Upper lobe of left lung (tissue), 6 donors: Measurements from ENCODE around the gene CCN5. TPM values are rescaled to one million over a fixed set of nuclear protein-coding genes. Genes with fewer than 3 reads are reported as not detected.

Experiments used
- ATAC-seq, 2 donors: fragments of 200-7000 bp; cut with Tn5 transposase; one replicate each; pipeline ENCODE4 v1.9.1; 2022; ENCODE audit warnings: mild to moderate bottlenecking in 2 of 2, moderate library complexity in 2 of 2; ENCODE audit not compliant: low FRiP score in 2 of 2
- DNase-seq, 2 donors: peaks; one replicate each; pipeline ENCODE4 v3.0.0-alpha.2; 2019 to 2020
- H3K27ac ChIP-seq, 4 donors: fragments of 200-600 bp; sonication (generic); one replicate each; pipeline ENCODE4 v1.5.1; 2016 to 2019
- H3K27me3 ChIP-seq, 4 donors: fragments of 200-600 bp; sonication (generic); one replicate each; pipeline ENCODE4 v1.5.1; 2017 to 2019
- H3K36me3 ChIP-seq, 4 donors: fragments of 200-600 bp; sonication (generic); one replicate each; pipeline ENCODE4 v1.5.1; 2016 to 2019
- H3K4me1 ChIP-seq, 4 donors: fragments of 200-600 bp; sonication (generic); one replicate each; pipeline ENCODE4 v1.5.1; 2018 to 2019
- H3K4me3 ChIP-seq, 4 donors: fragments of 200-600 bp; sonication (generic); one replicate each; pipeline ENCODE4 v1.5.1; 2017 to 2019; ENCODE audit warnings: mild to moderate bottlenecking in 2 of 4, moderate library complexity in 1 of 4
- H3K9me3 ChIP-seq, 4 donors: fragments of 200-600 bp; sonication (generic); one replicate each; pipeline ENCODE4 v1.5.1; 2018 to 2019
- EP300 ChIP-seq, 4 donors: sonication (generic); formaldehyde crosslinking; IDR thresholded peaks; one replicate each; pipeline ENCODE4 v1.5.1; 2017; ENCODE audit warnings: antibody characterized with exemption in 4 of 4, control low read depth in 2 of 4
- POLR2A ChIP-seq, 4 donors: fragments of 450-650 bp; IDR thresholded peaks; one replicate each; pipeline ENCODE4 v1.5.1; 2016 to 2017; ENCODE audit warnings: antibody characterized with exemption in 4 of 4, mild to moderate bottlenecking in 2 of 4
- POLR2AphosphoS5 ChIP-seq, 2 donors: sonication (generic); formaldehyde crosslinking; IDR thresholded peaks; one replicate each; pipeline ENCODE4 v1.5.1; 2017; ENCODE audit warnings: antibody characterized with exemption in 2 of 2
- WGBS, 2 donors: methylation state at CpG; one replicate each; pipeline ENCODE4 v1.1.5; 2017 to 2018; 5-methylcytosine and 5-hydroxymethylcytosine counted together
- total RNA-seq, 6 donors: library from RNA; depleted of rRNA in 4 of 6; stranded (reverse); fragments of >200 nt in 4 of 6; gene quantifications; one replicate each; pipeline versions ENCODE4 v1.1.0 to v1.2.1, GENCODE V29; 2016 to 2021
- TF ChIP-seq, protein P1 (sequence below), 6 experiments: fragments of 450-650 bp in 4 of 6; fragments of 200-600 bp in 2 of 6; sonication (generic) in 2 of 6; IDR thresholded peaks; one replicate each; pipeline ENCODE4 v1.5.1; 2016 to 2019; ENCODE audit warnings: antibody characterized with exemption in 6 of 6
- donor health status: DM: no; HTN: no; CAD: no; lungs with moderate emphysema.
- donor health status: DM: no; HTN: yes; CAD: no; lungs with severe emphysema.

CCN5 gene
- total RNA-seq, 6 donors from 2014 or later = 44.9 to 168 (median 122) TPM

DNA sequence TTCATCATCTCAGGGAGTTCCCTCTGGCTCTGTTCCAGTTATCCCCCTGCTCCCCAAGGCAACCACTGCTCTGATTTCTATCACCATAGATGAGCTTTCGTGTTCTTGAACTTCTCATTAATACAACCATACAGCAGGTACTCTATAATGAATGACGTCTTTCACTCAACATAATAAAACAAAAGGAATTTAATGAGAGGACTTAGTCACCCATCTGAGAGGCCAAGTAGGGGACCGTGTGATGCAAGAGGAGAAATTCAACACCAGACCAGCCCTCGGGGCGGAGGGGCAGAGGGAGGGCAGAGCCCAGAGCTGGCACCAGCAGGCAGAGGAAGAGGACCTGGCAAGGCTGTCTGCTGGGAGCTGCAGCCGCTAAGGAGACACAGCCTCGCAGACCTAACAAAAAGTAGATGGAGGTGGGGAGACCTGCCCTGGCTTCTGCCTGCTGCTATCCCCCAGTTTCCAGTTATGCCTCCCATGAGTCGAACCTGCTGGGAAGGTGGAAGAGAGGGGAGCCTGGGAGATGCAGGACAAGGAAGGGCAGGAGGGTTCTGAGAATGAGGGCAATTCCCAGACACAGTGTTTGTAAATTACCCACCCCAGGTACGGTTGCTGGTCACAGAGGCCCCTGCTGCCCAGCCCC, 13.8 kb downstream of the CCN5 start:
- DNase-seq = peak in 1 of 2 donors; percentile 90
- H3K4me3 ChIP-seq = no peak overlapping the region
- H3K9me3 ChIP-seq = no peaks in the 10 kb centered on the region
- peak; percentile 74 to 90 for ATAC-seq
- no peaks in the 10 kb centered on the region for H3K27me3 ChIP-seq
- H3K27ac ChIP-seq = no peak overlapping the region
- 22 to 31% methylated on average over 9 of the region's 9 CpGs for WGBS, 2 donors
- TF ChIP-seq EP300 (IDR thresholded peaks at IDR 0.05) (peak in 1 of 4 donors; percentile 84), POLR2A (IDR thresholded peaks at IDR 0.05) (no peak), POLR2AphosphoS5 (IDR thresholded peaks at IDR 0.05) (peak; percentile 64 to 74)
- TF ChIP-seq, protein P1, sequence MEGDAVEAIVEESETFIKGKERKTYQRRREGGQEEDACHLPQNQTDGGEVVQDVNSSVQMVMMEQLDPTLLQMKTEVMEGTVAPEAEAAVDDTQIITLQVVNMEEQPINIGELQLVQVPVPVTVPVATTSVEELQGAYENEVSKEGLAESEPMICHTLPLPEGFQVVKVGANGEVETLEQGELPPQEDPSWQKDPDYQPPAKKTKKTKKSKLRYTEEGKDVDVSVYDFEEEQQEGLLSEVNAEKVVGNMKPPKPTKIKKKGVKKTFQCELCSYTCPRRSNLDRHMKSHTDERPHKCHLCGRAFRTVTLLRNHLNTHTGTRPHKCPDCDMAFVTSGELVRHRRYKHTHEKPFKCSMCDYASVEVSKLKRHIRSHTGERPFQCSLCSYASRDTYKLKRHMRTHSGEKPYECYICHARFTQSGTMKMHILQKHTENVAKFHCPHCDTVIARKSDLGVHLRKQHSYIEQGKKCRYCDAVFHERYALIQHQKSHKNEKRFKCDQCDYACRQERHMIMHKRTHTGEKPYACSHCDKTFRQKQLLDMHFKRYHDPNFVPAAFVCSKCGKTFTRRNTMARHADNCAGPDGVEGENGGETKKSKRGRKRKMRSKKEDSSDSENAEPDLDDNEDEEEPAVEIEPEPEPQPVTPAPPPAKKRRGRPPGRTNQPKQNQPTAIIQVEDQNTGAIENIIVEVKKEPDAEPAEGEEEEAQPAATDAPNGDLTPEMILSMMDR (IDR thresholded peaks at IDR 0.05) = no peak
- peaks cover 12 to 19% (median 14%) of the 10 kb centered on the region in 4 donors for H3K4me1 ChIP-seq
- no peaks in the 10 kb centered on the region for H3K36me3 ChIP-seq

DNA sequence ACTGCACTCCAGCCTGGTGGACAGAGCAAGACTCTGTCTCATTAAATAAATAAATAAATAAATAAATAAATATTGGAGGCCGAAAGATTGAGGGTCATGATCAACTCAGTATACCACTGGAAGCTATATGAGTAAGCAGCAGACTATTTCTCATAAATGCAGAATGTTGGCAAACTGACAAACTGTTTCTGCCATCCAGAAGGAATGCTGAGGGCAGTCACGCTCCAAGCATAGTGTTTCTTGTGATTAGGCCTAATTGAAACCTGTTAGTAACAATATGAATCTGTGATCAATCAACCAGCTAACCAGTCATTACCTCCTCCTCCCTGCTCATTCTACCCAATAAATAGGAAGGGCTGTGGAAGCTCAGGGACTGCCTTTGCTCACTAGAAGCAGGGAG, 15.3 kb downstream of the CCN5 start:
- Histone ChIP-seq H3K36me3 (no peaks in the 10 kb centered on the region), H3K27ac (no peak overlapping the region), H3K4me3 (no peak overlapping the region), H3K4me1 (peaks cover 13 to 19% (median 16%) of the 10 kb centered on the region in 4 donors), H3K27me3 (no peaks in the 10 kb centered on the region), H3K9me3 (no peaks in the 10 kb centered on the region)
- DNase-seq (no peak), ATAC-seq (no peak)
- TF ChIP-seq POLR2AphosphoS5 (IDR thresholded peaks at IDR 0.05) (no peak), EP300 (IDR thresholded peaks at IDR 0.05) (no peak), POLR2A (IDR thresholded peaks at IDR 0.05) (no peak)
- TF ChIP-seq, protein P1 (IDR thresholded peaks at IDR 0.05) = no peak
- WGBS, 2 donors = 86 to 89% methylated on average over 2 of the region's 2 CpGs

DNA sequence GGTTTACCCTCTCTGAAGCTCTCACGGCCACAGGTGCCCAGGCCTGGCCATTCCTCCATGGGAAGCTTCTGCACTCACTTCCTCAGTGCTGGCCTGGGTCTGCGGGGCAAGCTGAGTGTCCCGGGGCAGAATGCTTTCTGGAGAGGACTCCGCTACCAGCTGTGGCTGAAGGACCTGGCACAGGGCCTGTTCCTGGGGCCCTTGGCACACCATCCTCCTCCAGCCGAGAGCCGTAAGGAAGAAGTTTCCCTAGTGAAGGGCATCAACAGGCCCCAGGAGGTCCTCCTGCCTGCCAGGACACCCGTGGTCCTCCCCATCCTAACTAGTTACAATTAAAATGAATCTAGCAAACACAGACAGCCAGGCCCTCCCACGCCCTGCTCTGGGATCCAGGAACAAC, 16.5 kb downstream of the CCN5 start:
- ATAC-seq = no peak

DNA sequence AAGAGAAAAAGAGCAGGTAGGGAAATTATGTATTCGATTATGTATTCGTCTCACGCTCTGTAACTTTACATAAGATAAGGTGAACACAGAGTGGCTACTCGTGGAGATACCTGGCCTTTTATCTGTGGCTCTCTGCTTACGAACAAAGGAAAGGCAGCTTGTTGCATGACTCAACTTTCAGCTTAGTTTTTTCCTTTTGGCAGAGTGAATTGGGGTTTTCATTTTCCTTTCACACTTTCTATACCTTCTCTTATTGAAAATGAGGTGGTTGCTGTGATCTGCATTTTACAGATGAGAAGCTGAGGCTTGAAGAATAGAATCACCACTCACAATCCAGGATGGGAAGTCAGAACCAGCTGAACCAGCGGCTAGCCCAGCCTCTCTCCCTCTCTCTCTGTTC, 17.2 kb downstream of the CCN5 start:
- no peak overlapping the region for H3K27ac ChIP-seq
- TF ChIP-seq EP300 (IDR thresholded peaks at IDR 0.05) = no peak
- TF ChIP-seq POLR2AphosphoS5 (IDR thresholded peaks at IDR 0.05) = no peak
- TF ChIP-seq, protein P1 (IDR thresholded peaks at IDR 0.05) = no peak
- TF ChIP-seq POLR2A (IDR thresholded peaks at IDR 0.05) = no peak
- no peaks in the 10 kb centered on the region for H3K36me3 ChIP-seq
- H3K4me1 ChIP-seq = peaks cover 13 to 28% (median 17%) of the 10 kb centered on the region in 4 donors
- DNase-seq (no peak), ATAC-seq (no peak)
- H3K27me3 ChIP-seq = no peaks in the 10 kb centered on the region
- 73 to 76% methylated on average over 6 of the region's 6 CpGs for WGBS, 2 donors
- H3K9me3 ChIP-seq = no peaks in the 10 kb centered on the region
- no peak overlapping the region for H3K4me3 ChIP-seq

More for the DNA sequence above, 16.5 kb downstream of the CCN5 start:
- TF ChIP-seq POLR2A (IDR thresholded peaks at IDR 0.05) = no peak
- TF ChIP-seq EP300 (IDR thresholded peaks at IDR 0.05) = no peak
- TF ChIP-seq POLR2AphosphoS5 (IDR thresholded peaks at IDR 0.05) = no peak
- TF ChIP-seq, protein P1 (IDR thresholded peaks at IDR 0.05) = no peak
- no peaks in the 10 kb centered on the region for H3K27me3 ChIP-seq
- no peaks in the 10 kb centered on the region for H3K9me3 ChIP-seq
- DNase-seq = peak in 1 of 2 donors; percentile 58
- peaks cover 13 to 28% (median 17%) of the 10 kb centered on the region in 4 donors for H3K4me1 ChIP-seq
- no peak overlapping the region for H3K27ac ChIP-seq
- H3K36me3 ChIP-seq = no peaks in the 10 kb centered on the region
- H3K4me3 ChIP-seq = no peak overlapping the region
- WGBS, 2 donors = 60 to 74% methylated on average over 4 to 8 of the region's 8 CpGs
